GM18519 (cell line): Measurements from ENCODE around the gene PTPRN2.
"Not testable (repeated sequence)": the region's sequence is repeated elsewhere in the genome, so short reads cannot be mapped to it uniquely, and the experiment has no call there.

Experiments used
- ATAC-seq: cut with Tn5 transposase; IDR thresholded peaks from one replicate; pipeline ENCODE4 v1.9.1; 2021; ENCODE audit warnings: mild to moderate bottlenecking, moderate library complexity; ENCODE audit not compliant: unreplicated experiment, low FRiP score

The PTPRN2 gene

GRCh38 chr7:157670490-157671357, 916.9 kb downstream of the PTPRN2 start:
- ATAC-seq, result no peak

- ATAC-seq, result no peak
Observed at GRCh38 chr7:157669768-157670351, 917.8 kb downstream of the PTPRN2 start.

GRCh38 chr7:157668884-157669767, 918.5 kb downstream of the PTPRN2 start:
- ATAC-seq, result no peak

- ATAC-seq, result no peak
Observed at GRCh38 chr7:157668221-157668883, 919.3 kb downstream of the PTPRN2 start.

GRCh38 chr7:157667731-157668130, 919.9 kb downstream of the PTPRN2 start:
- ATAC-seq, result no peak

- ATAC-seq, result no peak
Observed at GRCh38 chr7:157667261-157667660, 920.4 kb downstream of the PTPRN2 start.

- ATAC-seq, result no peak
Observed at GRCh38 chr7:157666530-157667040, 921.0 kb downstream of the PTPRN2 start.

GRCh38 chr7:157665634-157665988, 922.0 kb downstream of the PTPRN2 start:
- not testable (repeated sequence) for ATAC-seq

GRCh38 chr7:157664871-157665633, 922.6 kb downstream of the PTPRN2 start:
- no peak for ATAC-seq

- ATAC-seq, result no peak
Observed at GRCh38 chr7:157664034-157664433, 923.6 kb downstream of the PTPRN2 start.

- ATAC-seq, result no peak
Observed at GRCh38 chr7:157662981-157663716, 924.5 kb downstream of the PTPRN2 start.

- ATAC-seq, result no peak
Observed at GRCh38 chr7:157662110-157662791, 925.4 kb downstream of the PTPRN2 start.

- no peak for ATAC-seq
Observed at GRCh38 chr7:157661611-157661975, 926.0 kb downstream of the PTPRN2 start.

- ATAC-seq, result no peak
Observed at GRCh38 chr7:157660971-157661610, 926.5 kb downstream of the PTPRN2 start.

- ATAC-seq, result no peak
Observed at GRCh38 chr7:157658851-157659412, 928.7 kb downstream of the PTPRN2 start.

GRCh38 chr7:157657741-157658740, 929.6 kb downstream of the PTPRN2 start:
- ATAC-seq, result no peak
